GM15510 (cell line): ENCODE data around the gene KRTAP10-2.
"Not testable (repeated sequence)": the region's sequence is repeated elsewhere in the genome, so short reads cannot be mapped to it uniquely, and the experiment has no call there.

ENCODE experiments used
- POLR2A ChIP-seq: IDR thresholded peaks from 3 replicates; pipeline ENCODE4 v1.6.1; 2011; ENCODE audit warnings: borderline replicate concordance; ENCODE audit not compliant: insufficient read length; ENCODE audit errors: extremely low read depth

Gene KRTAP10-2

DNA sequence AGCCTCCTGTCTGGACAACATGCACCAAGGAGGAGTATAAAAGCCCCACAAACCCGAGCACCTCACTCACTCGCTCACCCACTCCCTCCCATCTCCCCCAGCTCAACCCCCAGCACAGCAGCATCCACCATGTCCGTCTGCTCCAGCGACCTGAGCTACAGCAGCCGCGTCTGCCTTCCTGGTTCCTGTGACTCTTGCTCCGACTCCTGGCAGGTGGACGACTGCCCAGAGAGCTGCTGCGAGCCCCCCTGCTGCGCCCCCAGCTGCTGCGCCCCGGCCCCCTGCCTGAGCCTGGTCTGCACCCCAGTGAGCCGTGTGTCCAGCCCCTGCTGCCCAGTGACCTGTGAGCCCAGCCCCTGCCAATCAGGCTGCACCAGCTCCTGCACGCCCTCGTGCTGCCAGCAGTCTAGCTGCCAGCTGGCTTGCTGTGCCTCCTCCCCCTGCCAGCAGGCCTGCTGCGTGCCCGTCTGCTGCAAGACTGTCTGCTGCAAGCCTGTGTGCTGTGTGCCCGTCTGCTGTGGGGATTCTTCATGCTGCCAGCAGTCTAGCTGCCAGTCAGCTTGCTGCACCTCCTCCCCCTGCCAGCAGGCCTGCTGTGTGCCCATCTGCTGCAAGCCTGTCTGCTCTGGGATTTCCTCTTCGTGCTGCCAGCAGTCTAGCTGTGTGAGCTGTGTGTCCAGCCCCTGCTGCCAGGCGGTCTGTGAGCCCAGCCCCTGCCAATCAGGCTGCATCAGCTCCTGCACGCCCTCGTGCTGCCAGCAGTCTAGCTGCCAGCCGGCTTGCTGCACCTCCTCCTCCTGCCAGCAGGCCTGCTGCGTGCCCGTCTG lies 22.5 kb upstream of the KRTAP10-2 start, which contains the start of gene KRTAP10-4:
Gene KRTAP10-4, plus strand, starts transcription at position 100 of the 827 bp plus-strand sequence. Its CDS starts 30 bp downstream, at position 130.
- TF ChIP-seq POLR2A, result not testable (repeated sequence)

DNA sequence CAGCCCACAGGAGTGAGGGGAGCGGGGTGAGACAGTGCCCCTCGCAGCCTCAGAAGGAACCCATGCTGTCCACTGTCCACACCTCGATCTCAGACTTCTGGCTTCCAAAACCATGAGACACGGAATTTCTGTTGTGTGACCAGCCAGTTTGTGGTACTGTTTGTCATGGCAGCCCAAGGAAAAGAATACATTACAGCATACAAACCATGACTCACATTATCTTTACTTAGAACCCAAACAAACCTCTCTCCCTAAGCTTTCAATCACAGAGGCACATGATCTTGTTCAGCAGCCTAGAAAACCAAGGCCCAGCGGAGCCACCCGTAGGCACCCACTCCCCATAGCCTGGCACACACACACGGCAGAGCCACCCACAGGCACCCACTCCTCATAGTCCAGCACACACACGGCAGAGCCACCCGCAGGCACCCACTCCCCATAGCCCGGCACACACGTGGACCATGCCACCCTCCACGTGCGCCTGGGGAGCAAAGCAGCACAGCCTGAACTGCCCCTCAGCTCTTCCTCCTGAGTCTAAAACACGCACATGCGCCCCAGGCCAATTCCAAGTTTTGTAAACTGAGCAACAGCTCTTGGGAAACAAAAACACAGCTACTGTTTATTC lies 21.8 kb upstream of the KRTAP10-2 start:
- TF ChIP-seq POLR2A, result no peak

DNA sequence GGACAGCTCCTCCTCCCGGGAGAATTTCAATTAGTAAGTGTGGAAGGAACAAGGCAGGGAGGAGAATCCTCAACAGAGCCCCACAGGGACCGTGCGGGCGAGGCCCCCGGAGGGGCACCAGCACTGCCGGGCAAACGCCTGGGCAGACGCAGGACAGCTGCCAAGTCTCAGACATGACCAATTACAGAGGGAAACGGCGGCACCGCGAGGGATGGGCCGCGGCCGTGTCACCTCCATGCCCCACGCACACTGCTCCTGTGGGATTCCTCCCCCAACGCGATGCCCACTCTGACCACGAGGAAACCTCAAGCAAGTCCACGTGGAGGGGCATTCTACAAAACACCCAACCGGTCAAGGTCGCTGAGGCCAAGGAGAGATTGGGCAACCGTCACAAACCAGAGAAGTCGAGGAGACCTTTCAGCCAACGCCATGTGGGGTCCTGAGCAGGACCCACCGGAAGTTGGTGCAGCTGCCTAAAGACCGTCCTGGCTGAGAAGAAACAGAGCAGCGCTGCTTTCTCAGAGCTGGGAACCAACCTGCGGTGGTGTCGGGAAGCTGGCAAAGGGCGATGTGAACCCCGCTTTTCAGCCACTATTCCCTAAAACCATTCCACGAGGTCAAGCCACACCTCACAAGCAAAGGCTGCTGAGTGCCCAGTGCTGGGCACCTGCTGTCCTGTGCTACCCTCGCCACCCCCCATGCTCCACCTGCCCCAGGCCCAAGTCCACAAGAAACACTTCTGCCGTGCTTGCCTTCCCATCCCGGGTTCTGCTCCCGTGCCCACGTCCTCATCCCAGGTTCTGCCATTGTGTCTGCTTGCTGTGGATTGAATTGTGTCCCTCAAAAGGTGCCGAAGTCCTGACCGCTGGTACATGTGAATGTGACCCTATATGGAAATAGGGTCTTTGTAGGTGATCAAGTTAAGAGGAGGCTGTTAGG lies 20.8 kb upstream of the KRTAP10-2 start:
- no peak for TF ChIP-seq POLR2A

DNA sequence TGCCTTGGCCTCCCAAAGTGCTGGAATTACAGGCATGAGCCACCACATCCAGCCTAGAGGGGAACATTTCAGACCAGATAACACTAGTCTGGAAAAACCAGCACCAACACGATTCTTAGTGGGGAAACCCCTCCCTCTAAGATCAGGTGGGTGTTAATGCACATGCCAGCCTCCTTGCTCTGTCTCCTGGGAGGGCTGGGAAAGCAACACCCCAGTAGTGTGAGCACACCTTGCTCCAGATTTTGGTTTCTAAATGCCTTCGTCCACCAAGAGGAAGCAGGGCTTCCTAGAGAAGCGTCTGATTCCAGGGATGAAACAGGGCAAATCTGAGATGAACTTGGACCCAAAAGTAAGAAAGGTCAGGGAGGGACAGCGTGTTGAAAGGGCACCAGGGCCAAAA lies 20.0 kb upstream of the KRTAP10-2 start:
- TF ChIP-seq POLR2A, result no peak

DNA sequence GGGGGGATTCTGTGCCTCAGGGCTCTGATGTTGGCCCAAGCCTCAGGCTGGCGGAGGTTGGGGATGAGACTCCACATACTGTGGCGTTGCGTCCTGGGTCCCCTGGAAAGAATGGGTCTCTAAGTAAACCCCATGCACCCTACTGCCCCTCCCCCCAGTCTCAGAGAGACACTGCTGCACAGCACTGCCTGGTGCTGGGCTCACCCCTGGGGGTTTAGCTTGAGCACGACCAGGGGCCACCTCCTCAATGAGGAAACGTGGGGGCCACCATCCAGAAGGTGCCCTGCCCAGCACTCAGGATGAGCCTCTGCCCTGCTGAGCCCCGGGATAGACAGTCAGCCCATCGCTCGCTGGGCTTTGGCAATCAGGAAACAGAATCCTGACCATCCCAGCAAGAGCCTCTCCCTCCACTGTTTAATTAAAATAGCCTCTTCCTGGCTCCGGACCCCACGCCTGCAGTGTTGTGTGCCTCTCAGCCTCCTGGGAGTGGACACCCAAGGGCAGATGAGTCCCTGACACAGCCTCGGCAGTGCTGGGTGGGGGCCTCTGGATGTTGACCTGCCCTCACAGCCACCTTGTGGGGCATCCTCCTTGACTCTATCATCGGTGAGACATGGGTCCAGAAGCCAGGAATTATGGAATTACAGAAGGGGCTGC lies 18.7 kb upstream of the KRTAP10-2 start:
- no peak for TF ChIP-seq POLR2A

DNA sequence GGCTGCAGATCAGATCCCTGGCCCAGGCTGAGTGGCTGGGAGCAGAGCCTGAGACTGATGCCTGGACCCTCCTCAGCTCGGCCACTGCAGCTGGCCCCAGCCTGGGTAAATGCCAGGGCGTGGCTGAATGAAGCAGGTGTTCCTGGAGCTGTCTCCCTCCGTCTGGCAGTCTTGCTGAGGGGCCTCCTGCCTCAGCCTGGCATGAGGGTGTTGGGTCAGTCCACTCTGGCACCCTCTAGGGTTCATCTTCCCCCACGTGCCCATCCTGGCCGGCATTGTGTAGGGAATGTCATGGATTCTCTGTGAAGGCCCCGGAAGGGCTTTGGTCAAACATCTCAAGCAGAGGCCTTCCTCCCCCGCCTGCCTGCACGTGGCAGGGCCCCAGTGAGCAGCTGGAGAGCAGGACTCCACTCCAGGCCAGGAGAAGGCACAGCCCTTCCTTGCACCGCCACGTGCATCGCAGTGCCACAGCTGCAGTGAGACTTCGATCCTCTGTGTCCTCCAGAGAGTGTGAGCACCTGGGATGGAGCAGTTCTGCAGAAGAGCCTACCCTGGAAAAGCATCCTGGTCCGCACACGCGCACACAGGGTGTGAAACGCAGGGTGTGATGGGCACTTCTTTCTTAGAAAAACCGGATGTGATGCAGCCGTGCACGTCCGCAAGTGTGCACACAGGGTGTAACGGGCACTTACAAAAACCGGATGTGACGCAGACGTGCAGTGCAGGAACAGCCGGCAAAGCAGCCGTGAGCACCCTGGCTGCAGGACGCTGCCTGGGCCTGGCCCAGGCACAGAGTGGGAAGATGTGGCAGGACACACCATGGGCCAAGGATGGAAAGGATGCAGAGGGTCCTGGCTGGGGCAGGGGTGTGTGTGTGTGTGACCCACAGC lies 17.6 kb upstream of the KRTAP10-2 start:
- TF ChIP-seq POLR2A, result no peak

DNA sequence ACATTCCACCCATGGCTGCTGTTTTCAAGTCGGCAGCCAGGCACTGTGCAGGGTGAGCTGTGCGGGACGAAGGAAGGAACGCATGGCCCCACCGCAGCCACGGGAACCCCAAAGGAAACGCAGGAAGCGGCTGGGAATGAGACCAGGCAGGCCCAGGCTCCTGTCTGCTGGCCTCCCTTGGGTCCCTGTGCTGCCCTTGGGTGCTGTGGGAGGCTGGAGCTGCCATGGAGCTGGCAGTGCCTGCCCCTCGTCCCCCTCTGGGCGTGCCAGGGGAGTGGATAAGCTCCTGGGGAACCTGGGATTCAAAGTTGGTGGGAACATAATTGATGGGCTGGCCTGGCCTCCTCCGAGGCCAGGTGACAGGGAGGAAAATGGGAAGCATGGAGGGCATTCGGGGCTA lies 17.0 kb upstream of the KRTAP10-2 start:
- TF ChIP-seq POLR2A, result no peak

DNA sequence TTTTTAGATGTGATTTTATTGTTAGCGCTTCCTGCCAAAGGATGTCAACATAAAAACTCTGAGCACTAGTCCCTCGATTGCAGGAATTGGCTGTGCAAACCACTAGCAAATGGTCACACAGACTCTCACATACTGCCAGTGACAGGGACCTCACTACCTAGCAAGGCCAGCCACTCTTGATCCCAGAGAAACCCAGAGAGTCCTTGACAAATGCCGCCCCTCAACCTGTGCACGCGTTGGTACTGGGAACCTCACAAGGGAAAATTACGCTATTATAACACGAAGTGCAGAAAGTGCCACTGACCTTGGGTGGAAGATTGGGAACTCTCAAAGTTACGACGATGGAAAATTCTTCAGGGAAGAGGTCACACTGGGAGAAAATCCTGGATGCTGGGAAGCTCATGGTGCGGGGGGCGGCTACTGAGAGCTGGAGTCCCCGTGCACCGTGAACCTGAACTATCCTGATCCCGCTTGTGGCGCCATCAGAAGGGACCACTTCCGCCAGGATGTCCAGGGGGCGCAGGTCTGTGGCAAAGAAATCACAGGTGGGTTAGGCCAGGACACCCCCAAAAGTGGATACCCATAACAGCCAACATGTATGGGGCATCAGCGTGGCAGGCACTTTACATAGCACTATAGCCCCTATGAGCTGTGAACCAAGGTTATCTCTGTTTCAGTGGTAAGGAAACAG lies 16.3 kb upstream of the KRTAP10-2 start:
- no peak for TF ChIP-seq POLR2A

DNA sequence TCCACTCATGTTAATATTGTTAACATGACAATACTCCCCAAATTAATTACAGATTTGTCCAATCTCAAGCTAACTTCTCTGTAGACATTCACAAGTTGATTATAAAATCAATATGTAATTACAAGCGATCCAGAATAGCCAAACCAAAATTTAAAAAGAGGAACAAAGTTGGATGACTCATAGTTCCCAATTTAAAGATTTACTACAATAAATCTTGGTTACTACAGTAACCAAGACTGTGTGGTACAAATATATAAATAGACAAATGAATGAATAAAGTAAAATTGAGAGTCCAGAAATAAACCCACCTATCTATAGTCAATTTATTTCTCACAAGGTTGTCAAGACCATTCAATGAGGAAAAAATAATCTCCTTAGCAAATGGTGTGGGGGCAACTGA lies 15.1 kb upstream of the KRTAP10-2 start:
- TF ChIP-seq POLR2A, result no peak

DNA sequence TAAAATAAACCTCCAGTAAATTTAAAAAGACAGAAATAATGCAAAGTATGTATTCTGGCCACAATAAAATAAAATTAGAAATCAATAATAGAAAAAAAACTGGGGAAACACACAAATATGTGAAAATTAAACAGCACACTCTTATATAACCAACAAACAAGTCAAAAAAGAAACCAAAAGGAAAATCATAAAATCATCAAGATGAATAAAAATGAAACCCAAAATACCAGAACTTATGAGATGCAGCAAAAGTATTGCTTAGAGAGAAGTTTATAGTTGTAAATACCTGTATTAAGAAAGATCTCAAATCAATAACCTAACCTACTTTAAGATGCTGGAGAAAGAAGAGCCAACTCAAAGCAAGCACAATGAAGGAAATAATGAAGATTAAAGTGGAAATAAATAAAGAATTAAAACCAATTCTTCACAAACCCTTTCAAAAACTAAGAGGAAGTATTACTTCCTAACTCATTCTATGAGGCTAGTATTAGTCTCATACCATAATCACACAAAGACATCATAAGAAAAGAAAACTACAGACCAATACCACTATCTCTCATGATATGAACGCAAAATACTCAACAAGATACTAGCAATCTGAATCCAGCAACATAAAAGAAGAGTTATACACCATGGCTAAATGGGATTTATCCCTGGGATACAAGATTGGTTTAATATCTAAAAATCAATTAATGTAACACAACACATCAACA lies 13.7 kb upstream of the KRTAP10-2 start:
- no peak for TF ChIP-seq POLR2A

DNA sequence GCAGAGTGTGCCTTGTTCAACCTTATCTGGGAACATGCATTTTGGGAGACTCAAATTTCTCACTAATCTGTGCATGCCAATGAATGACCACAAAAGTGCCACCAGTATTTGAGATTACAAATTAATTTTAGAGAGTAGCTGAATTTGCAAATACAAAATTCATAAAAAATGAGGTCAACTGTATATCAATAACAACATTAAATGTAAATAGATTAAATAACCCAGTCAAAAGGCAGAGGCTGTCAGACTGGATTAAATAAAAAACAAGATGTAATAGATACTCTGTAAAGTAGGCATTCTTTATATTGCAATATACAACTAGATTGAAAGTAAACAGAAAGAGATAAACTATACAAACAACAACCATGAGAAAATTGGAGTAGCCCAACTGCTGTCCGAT lies 12.8 kb upstream of the KRTAP10-2 start:
- no peak for TF ChIP-seq POLR2A

DNA sequence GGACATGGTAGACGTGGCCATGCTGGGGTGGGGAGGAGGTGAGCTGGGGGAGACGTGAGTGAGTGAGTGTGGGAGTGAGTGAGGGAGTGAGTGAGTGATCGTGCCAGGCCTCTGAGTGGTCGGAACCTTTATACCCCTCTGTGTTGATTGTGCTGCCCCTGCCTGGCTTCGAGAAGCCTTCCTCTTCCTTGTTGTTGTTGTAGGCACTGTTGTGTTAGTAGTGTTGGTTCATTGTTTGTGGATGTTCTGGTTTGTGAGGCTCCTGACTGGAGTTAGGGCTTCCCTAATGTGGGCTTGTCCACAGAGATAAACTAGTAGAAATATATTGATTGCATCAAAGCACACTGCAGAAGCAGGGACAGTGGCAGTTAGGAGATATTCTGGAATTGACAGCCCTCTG lies 7.4 kb upstream of the KRTAP10-2 start, which contains the start of gene KRTAP10-3:
Gene KRTAP10-3, minus strand, starts transcription at position 101 of the 400 bp plus-strand sequence. Its CDS starts 80 bp downstream, at position 21.
- TF ChIP-seq POLR2A, result no peak

DNA sequence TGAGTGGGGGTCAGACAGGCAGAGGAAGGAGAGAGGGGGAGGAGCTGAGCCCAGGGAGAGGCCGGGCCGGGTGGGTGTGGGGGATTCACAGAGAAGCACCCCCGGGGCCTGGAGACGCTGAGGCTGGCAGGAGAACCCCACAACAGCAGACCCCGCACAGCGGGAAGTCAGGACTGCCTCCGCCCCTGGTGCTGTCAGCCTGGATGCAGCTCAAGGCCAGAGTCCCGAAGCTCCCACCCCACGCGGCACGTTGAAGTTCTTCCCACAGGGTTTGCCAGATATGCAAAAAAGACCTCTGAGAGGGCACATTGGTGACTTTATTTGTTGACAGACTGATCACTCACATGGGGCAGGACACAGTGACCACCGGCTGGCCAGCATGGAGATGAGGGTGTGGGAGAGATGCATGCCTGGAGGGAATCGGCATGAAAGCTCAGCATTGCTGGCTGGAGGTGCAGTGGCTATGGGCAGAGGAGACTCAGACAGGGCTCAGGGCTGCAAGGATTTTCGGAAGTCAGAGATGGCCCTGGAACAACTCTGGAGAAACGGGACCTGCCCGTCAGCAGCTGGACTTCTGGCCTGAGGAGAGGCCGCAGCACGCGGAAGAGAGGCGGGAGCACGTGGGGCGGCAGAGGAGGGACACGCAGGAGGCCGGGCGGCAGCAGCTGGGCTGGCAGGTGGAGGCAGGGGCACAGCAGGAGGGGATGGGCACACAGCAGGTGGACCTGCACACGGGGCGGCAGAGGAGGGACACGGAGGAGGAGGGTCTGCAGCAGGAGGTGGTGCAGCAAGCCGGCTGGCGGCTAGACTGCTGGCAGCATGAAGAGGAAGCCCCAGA lies 6.4 kb upstream of the KRTAP10-2 start:
- TF ChIP-seq POLR2A, result no peak
